HL-60 (cell line): ENCODE results near the gene ARHGAP24.
A peak's percentile ranks its signal among the peaks of the same experiment; 100 is the strongest.

ENCODE experiments used
- DNase-seq, 2 experiments: peaks; one replicate each; pipeline ENCODE4 v3.0.0-alpha.2; 2010 to 2020; ENCODE audit warnings: low read depth in 1 of 2, low spot score in 1 of 2
- H3K27ac ChIP-seq: fragments of 250-450 bp; sonication (Bioruptor Pico); replicated peaks from 2 replicates; pipeline ENCODE4 v1.5.1; 2020; ENCODE audit warnings: mild to moderate bottlenecking, moderate library complexity
- H3K27me3 ChIP-seq: fragments of 250-450 bp; sonication (Bioruptor Pico); 2 replicates; pipeline ENCODE4 v1.5.1; 2021; ENCODE audit warnings: mild to moderate bottlenecking, moderate library complexity; ENCODE audit not compliant: insufficient read depth, poor library complexity, severe bottlenecking
- H3K4me3 ChIP-seq: replicated peaks from 2 replicates; pipeline ENCODE4 v1.5.1; 2011; ENCODE audit warnings: mild to moderate bottlenecking, control low read depth, low read length; ENCODE audit not compliant: insufficient read depth
- GABPA ChIP-seq: IDR thresholded peaks from 2 replicates; pipeline ENCODE4 v1.6.1; 2012; ENCODE audit warnings: low read depth
- POLR2AphosphoS5 ChIP-seq: IDR thresholded peaks from 2 replicates; pipeline ENCODE4 v1.6.1; 2012; ENCODE audit warnings: low read depth
- SPI1 ChIP-seq: IDR thresholded peaks from 2 replicates; pipeline ENCODE4 v1.6.1; 2012; ENCODE audit warnings: low read depth, mild to moderate bottlenecking, borderline replicate concordance
- TF ChIP-seq, protein P1 (sequence below): IDR thresholded peaks from 2 replicates; pipeline ENCODE4 v1.6.1; 2012; ENCODE audit warnings: low read depth; ENCODE audit not compliant: insufficient replicate concordance
- TF ChIP-seq, protein P2 (sequence below): IDR thresholded peaks from one replicate; pipeline ENCODE4 v1.5.1; 2011; ENCODE audit warnings: low read length, control low read depth, inconsistent platforms; ENCODE audit not compliant: insufficient read depth

ARHGAP24 gene

DNA sequence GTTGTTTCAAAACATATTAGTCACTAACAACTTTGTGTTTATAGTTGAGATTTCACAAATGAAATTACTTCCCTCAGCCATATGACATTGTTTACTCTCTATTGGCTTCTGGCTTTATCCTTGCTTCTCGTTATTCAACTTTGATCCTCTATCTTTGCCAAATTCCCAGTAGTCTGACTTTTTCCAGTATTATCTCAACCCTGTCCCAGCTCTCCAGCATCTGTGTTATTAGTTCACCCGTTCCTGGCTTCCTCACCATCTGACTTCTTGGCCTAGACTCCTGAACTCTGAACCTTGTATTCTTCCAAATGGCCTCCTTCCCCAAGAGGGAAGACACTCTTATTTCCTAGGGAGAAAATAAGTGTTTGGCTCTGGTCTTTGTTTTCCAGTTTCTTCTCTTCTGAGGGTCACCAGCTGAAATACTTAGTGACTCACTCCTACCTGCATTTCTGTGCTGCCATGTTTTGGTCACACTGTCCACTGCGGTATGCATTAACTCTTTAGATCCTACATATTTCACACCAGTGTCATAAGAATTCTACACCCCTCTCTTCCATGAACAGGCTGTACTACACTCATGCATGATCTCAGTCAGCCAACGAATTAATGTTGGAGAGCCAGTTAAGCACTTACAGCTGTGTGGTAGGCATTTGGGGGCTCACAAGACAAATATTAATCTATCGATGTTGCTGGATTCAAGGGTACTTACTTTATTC is 17.0 kb upstream of the ARHGAP24 start:
- no peak overlapping the region for H3K4me3 ChIP-seq
- TF ChIP-seq SPI1 (no peak), POLR2AphosphoS5 (no peak), GABPA (no peak)
- TF ChIP-seq, protein P1, sequence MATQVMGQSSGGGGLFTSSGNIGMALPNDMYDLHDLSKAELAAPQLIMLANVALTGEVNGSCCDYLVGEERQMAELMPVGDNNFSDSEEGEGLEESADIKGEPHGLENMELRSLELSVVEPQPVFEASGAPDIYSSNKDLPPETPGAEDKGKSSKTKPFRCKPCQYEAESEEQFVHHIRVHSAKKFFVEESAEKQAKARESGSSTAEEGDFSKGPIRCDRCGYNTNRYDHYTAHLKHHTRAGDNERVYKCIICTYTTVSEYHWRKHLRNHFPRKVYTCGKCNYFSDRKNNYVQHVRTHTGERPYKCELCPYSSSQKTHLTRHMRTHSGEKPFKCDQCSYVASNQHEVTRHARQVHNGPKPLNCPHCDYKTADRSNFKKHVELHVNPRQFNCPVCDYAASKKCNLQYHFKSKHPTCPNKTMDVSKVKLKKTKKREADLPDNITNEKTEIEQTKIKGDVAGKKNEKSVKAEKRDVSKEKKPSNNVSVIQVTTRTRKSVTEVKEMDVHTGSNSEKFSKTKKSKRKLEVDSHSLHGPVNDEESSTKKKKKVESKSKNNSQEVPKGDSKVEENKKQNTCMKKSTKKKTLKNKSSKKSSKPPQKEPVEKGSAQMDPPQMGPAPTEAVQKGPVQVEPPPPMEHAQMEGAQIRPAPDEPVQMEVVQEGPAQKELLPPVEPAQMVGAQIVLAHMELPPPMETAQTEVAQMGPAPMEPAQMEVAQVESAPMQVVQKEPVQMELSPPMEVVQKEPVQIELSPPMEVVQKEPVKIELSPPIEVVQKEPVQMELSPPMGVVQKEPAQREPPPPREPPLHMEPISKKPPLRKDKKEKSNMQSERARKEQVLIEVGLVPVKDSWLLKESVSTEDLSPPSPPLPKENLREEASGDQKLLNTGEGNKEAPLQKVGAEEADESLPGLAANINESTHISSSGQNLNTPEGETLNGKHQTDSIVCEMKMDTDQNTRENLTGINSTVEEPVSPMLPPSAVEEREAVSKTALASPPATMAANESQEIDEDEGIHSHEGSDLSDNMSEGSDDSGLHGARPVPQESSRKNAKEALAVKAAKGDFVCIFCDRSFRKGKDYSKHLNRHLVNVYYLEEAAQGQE, result no peak
- TF ChIP-seq, protein P2, sequence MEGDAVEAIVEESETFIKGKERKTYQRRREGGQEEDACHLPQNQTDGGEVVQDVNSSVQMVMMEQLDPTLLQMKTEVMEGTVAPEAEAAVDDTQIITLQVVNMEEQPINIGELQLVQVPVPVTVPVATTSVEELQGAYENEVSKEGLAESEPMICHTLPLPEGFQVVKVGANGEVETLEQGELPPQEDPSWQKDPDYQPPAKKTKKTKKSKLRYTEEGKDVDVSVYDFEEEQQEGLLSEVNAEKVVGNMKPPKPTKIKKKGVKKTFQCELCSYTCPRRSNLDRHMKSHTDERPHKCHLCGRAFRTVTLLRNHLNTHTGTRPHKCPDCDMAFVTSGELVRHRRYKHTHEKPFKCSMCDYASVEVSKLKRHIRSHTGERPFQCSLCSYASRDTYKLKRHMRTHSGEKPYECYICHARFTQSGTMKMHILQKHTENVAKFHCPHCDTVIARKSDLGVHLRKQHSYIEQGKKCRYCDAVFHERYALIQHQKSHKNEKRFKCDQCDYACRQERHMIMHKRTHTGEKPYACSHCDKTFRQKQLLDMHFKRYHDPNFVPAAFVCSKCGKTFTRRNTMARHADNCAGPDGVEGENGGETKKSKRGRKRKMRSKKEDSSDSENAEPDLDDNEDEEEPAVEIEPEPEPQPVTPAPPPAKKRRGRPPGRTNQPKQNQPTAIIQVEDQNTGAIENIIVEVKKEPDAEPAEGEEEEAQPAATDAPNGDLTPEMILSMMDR, result no peak
- no peaks in the 10 kb centered on the region for H3K27me3 ChIP-seq
- H3K27ac ChIP-seq, result no peak overlapping the region
- DNase-seq, result no peak

DNA sequence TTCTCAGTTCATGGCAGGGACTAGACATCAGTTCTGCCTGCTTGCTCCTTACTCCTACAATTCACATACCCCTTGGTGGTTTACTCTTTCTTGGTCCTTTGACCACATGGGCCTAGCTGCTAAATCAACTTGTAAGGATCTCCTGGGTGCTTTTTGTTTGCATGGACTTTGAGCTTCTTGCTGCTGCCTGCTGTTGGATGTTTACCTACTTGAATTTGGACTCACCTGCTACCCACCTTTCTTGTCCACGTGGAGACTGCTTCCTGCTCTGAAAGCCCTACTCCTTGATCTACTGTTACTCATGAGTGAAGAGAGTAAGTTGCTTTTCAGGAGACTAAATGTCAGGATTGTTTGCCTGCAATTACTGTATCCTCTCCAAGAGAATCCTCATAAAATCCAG is 15.2 kb upstream of the ARHGAP24 start:
- TF ChIP-seq SPI1 (no peak), POLR2AphosphoS5 (no peak), GABPA (no peak)
- TF ChIP-seq, protein P2, result no peak
- TF ChIP-seq, protein P1, result no peak
- Histone ChIP-seq H3K4me3 (no peak overlapping the region), H3K27ac (no peak overlapping the region), H3K27me3 (no peaks in the 10 kb centered on the region)
- DNase-seq, result no peak

DNA sequence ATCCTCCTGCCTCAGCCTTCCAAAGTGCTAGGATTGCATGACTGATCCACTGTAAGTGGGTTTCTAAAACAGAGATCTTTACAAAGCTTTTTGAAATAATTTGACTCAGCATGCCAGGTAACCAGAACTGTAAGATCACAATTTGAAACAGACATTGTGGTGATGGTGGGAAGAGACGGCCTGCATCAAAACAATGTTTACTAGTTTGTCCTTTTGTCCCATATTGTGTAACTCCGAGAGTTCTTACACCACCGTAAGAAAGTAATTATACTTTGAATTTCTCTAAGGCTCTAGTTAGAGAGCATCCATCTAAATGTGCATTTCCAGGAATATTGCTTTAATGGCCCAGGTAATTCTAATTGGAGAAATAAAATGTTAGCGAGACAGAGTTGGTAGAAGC is 594 bp upstream of the ARHGAP24 start:
- Histone ChIP-seq H3K4me3 (peak overlapping the region; percentile 46; the same call in 1 of the 2 replicates), H3K27ac (peak overlapping the region; percentile 87; the same call in 1 of the 2 replicates), H3K27me3 (no peaks in the 10 kb centered on the region)
- DNase-seq, result no peak
- TF ChIP-seq, protein P2, result no peak
- TF ChIP-seq GABPA (no peak), POLR2AphosphoS5 (no peak), SPI1 (no peak)
- TF ChIP-seq, protein P1, result no peak
